OCI-LY1 (cell line): ENCODE measurements around the gene DFFA.

Experiments
- CTCF ChIP-seq: fragments of 200-600 bp; sonication (generic), shearing (Covaris generic); IDR thresholded peaks from 2 replicates; pipeline ENCODE4 v1.5.1; 2017; ENCODE audit warnings: mild to moderate bottlenecking, antibody characterized with exemption, low read length, moderate library complexity, mixed read lengths
- EZH2 ChIP-seq: fragments of 200-600 bp; sonication (generic), shearing (Covaris generic); IDR thresholded peaks from 2 replicates; pipeline ENCODE4 v1.8.0; 2017; ENCODE audit warnings: borderline replicate concordance, mixed run types, mild to moderate bottlenecking, antibody characterized with exemption, low read length, moderate library complexity, mixed read lengths

GRCh38 chr1:10498231-10498630 is 25.9 kb upstream of the DFFA start:
- TF ChIP-seq CTCF (no peak), EZH2 (no peak)
